GM04504 (cell line): ENCODE measurements around the gene DOK1.

Experiments
- DNase-seq: peaks from one replicate; pipeline ENCODE4 v3.0.0-alpha.2; 2012; ENCODE audit warnings: low read depth

DOK1 gene

GRCh38 chr2:74525717-74526648 lies 28.5 kb upstream of the DOK1 start, which contains the start of gene DQX1:
TSS of gene DQX1 (minus strand) at chr2:74526231. CDS start at chr2:74525729, 502 bp downstream.
- no peak for DNase-seq

- no peak for DNase-seq
Observed at GRCh38 chr2:74526649-74527230, 27.8 kb upstream of the DOK1 start.

- DNase-seq: no peak
Observed at GRCh38 chr2:74527741-74528140, 26.8 kb upstream of the DOK1 start.

- no peak for DNase-seq
Observed at GRCh38 chr2:74528600-74529356, 25.7 kb upstream of the DOK1 start.

GRCh38 chr2:74529357-74530238 lies 24.9 kb upstream of the DOK1 start, which contains the start of the genes AUP1 and HTRA2:
TSS of gene AUP1 (minus strand) at chr2:74529706. CDS start at chr2:74529629, 77 bp downstream.
TSS of gene HTRA2 (plus strand) at chr2:74529933. CDS start at chr2:74530007, 74 bp downstream.
- peak; percentile 99 for DNase-seq

GRCh38 chr2:74530239-74531187 lies 24.0 kb upstream of the DOK1 start:
- no peak for DNase-seq

- no peak for DNase-seq
Observed at GRCh38 chr2:74531666-74532065, 22.9 kb upstream of the DOK1 start.

- no peak for DNase-seq
Observed at GRCh38 chr2:74532222-74532621, 22.3 kb upstream of the DOK1 start.

- DNase-seq: no peak
Observed at GRCh38 chr2:74533464-74533863, 21.1 kb upstream of the DOK1 start.

- DNase-seq: no peak
Observed at GRCh38 chr2:74534411-74534810, 20.1 kb upstream of the DOK1 start.

- no peak for DNase-seq
Observed at GRCh38 chr2:74535440-74535965, 19.0 kb upstream of the DOK1 start.

- DNase-seq: no peak
Observed at GRCh38 chr2:74536166-74536950, 18.2 kb upstream of the DOK1 start.

- DNase-seq: no peak
Observed at GRCh38 chr2:74537140-74537539, 17.4 kb upstream of the DOK1 start.

GRCh38 chr2:74538881-74539339 lies 15.6 kb upstream of the DOK1 start:
- DNase-seq: no peak

GRCh38 chr2:74540291-74540690 lies 14.2 kb upstream of the DOK1 start:
- DNase-seq: no peak

- no peak for DNase-seq
Observed at GRCh38 chr2:74542978-74543377, 11.5 kb upstream of the DOK1 start.

- DNase-seq: no peak
Observed at GRCh38 chr2:74544634-74545033, 9.9 kb upstream of the DOK1 start.

- no peak for DNase-seq
Observed at GRCh38 chr2:74546004-74546403, 8.5 kb upstream of the DOK1 start.

- no peak for DNase-seq
Observed at GRCh38 chr2:74548285-74548899, 6.1 kb upstream of the DOK1 start.
